Panc1 (cell line): ENCODE results near the gene UQCRC2. TPM values are rescaled to one million over a fixed set of nuclear protein-coding genes. Genes with fewer than 3 reads are reported as not detected.
"Not testable (repeated sequence)": the region's sequence is repeated elsewhere in the genome, so short reads cannot be mapped to it uniquely, and the experiment has no call there.

ENCODE experiments used
- ATAC-seq: fragments of 200-7000 bp; cut with Tn5 transposase; 2 replicates; pipeline ENCODE4 v1.9.1; 2020; ENCODE audit warnings: mild to moderate bottlenecking, moderate library complexity
- Bru-seq: library from RNA; stranded (reverse); fragments of 400-500 nt; gene quantifications from one replicate; lab custom pipeline; 2021; lab: Mats Ljungman, UMichigan
- BruChase-seq, 2 experiments: library from RNA; stranded (reverse); fragments of 400-500 nt; gene quantifications; one replicate each; lab custom pipeline; 2021; lab: Mats Ljungman, UMichigan
- BruUV-seq: library from RNA; stranded (reverse); fragments of 400-500 nt; replicated peaks from 2 replicates; lab custom pipeline; 2021; lab: Mats Ljungman, UMichigan
- CTCF ChIA-PET: fragments of 300-600 bp; sonication (Branson Sonifier 250); formaldehyde crosslinking; loops from one replicate; lab custom pipeline; 2022; ENCODE audit warnings: antibody characterized with exemption; lab: Charles Lee
- POLR2A ChIA-PET: fragments of 300-600 bp; sonication (Branson Sonifier 250); formaldehyde crosslinking; loops from one replicate; lab custom pipeline; 2022; ENCODE audit warnings: antibody characterized with exemption; lab: Charles Lee
- DNase-seq: peaks from one replicate; pipeline ENCODE4 v3.0.0-alpha.2; 2010; ENCODE audit warnings: low read depth, low spot score
- H3K27ac ChIP-seq: 2 replicates; pipeline ENCODE4 v1.5.1; 2011; ENCODE audit warnings: mild to moderate bottlenecking, low read length, inconsistent platforms
- H3K27me3 ChIP-seq: fragments of 200-500 bp; sonication (Bioruptor generic); 2 replicates; pipeline ENCODE4 v1.6.0; 2014; ENCODE audit warnings: low read length, inconsistent platforms; ENCODE audit not compliant: control insufficient read depth, insufficient read depth
- H3K36me3 ChIP-seq: fragments of 200-500 bp; sonication (Bioruptor generic); 2 replicates; pipeline ENCODE4 v1.5.1; 2014; ENCODE audit warnings: inconsistent platforms, mild to moderate bottlenecking, low read length, moderate library complexity; ENCODE audit not compliant: control insufficient read depth, insufficient read depth
- H3K4me1 ChIP-seq: 2 replicates; pipeline ENCODE4 v1.5.1; 2011; ENCODE audit warnings: inconsistent platforms, mild to moderate bottlenecking, low read length, moderate library complexity; ENCODE audit not compliant: control insufficient read depth, insufficient read depth
- H3K4me3 ChIP-seq, 2 experiments: 2 replicates each; pipeline ENCODE4 v1.5.1; 2011 to 2012; ENCODE audit warnings: low read depth in 2 of 2, low read length in 2 of 2, mild to moderate bottlenecking in 2 of 2, inconsistent platforms in 1 of 2, moderate library complexity in 1 of 2
- H3K9me3 ChIP-seq: fragments of 200-500 bp; sonication (Bioruptor generic); 2 replicates; pipeline ENCODE4 v1.5.1; 2014; ENCODE audit warnings: low read depth, mild to moderate bottlenecking, inconsistent platforms, low read length, moderate library complexity; ENCODE audit not compliant: control insufficient read depth, insufficient read depth
- POLR2AphosphoS5 ChIP-seq: IDR thresholded peaks from 2 replicates; pipeline ENCODE4 v1.6.1; 2012; ENCODE audit warnings: mild to moderate bottlenecking, low read depth, low read length, moderate library complexity
- REST ChIP-seq, 2 experiments: IDR thresholded peaks; 2 replicates each; pipeline ENCODE4 v1.6.1; 2011 to 2012; ENCODE audit warnings: low read depth in 2 of 2, control low read depth in 1 of 2, low read length in 1 of 2, mild to moderate bottlenecking in 1 of 2, moderate library complexity in 1 of 2; ENCODE audit not compliant: insufficient read depth in 1 of 2
- SIN3A ChIP-seq: IDR thresholded peaks from 2 replicates; pipeline ENCODE4 v1.6.1; 2012; ENCODE audit warnings: low read depth, mild to moderate bottlenecking, low read length, moderate library complexity, borderline replicate concordance; ENCODE audit not compliant: insufficient read depth
- TCF7L2 ChIP-seq: IDR thresholded peaks from 2 replicates; pipeline ENCODE4 v1.6.1; 2011; ENCODE audit warnings: mild to moderate bottlenecking, low read depth, low read length, inconsistent platforms
- in situ Hi-C: cut with HindIII; loops from 2 replicates; pipeline ENCODE4 v1.10.0; 2016; ENCODE audit warnings: low sequenced_read_pairs, low pct_unique_long_range_greater_than_20kb
- intact Hi-C: fragments of 100-400 bp; cut with micrococcal nuclease; formaldehyde crosslinking; loops from one replicate; pipeline ENCODE4 v1.10.0; 2022; ENCODE audit not compliant: unreplicated experiment
- long read RNA-seq: library from polyadenylated mRNA; unstranded; transcript quantifications from one replicate; pipeline ENCODE4 v2.0.0, GENCODE V29; 2021; ENCODE audit not compliant: unreplicated experiment
- polyA plus RNA-seq: library from polyadenylated mRNA; unstranded; fragments of >200 nt; gene quantifications from one replicate; pipeline ENCODE4 v1.2.1, GENCODE V29; 2012; ENCODE audit warnings: missing spikeins; ENCODE audit not compliant: insufficient read length
- total RNA-seq: library from RNA; stranded (reverse); gene quantifications from one replicate; pipeline ENCODE4 v1.2.1, GENCODE V29; 2021; ENCODE audit not compliant: unreplicated experiment
- TF ChIP-seq, protein P1 (sequence below): fragments of 450-650 bp; IDR thresholded peaks from 2 replicates; pipeline ENCODE4 v1.5.1; 2017; ENCODE audit warnings: mild to moderate bottlenecking

UQCRC2 gene
- 248 TPM for total RNA-seq
- 155 TPM for polyA plus RNA-seq
- Bru-seq, nascent RNA: percentile 92 among the genes with signal in this experiment
- percentile 92 among the genes with signal in this experiment for BruChase-seq, experiment 1, labeled RNA remaining after a 2-hour chase
- percentile 92 among the genes with signal in this experiment for BruChase-seq, experiment 2, labeled RNA remaining after a 6-hour chase
- long read RNA-seq, transcript UQCRC2-201 (14 exons, 2,615 nt): major isoform, 252 of 316 reads
- long read RNA-seq, partial matches to known transcripts: 48 of 316 reads
- long read RNA-seq, other reads (novel, unspliced or antisense): 13 of 316 reads

DNA sequence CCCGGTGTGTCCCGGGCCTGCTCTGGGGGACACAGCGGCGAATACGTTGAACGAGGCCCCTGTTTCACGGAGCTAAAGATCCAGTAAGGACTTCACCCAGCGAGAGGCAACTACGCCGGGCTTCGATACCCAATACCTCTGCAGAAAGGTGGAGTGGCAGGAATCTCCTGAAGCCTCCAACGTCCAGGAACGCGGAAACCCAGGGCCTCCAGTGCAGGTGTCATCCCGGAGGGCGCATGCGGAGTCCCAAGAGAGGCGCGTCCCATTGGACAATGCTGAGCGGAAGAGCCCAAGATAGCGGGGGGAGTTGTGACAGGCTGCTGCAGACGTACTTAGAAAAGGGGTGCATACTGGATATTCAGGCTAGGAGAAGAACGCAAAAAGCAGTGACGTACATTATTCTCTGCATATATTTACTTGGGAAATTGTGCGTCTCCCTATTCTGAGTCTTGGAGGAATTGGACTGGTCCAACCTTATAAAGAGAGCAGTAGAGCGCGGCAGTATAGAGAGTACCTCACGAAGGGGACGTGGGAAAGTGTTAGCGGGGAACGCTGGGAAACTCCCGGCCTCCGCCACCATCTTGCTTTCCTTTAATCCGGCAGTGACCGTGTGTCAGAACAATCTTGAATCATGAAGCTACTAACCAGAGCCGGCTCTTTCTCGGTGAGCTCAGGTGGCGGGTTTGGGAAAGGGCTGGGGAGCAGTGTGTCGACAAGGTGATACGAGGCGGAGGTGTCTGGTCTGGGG is at the start of gene UQCRC2:
UQCRC2 (plus strand) TSS at position 569 of the 748 bp plus-strand sequence; CDS start at position 632, 63 bp downstream.
- CTCF ChIA-PET: no interaction called here
- DNase-seq (peak; percentile 89), ATAC-seq (peak; percentile 97)
- BruUV-seq: no TSS peak
- Histone ChIP-seq H3K9me3 (no peaks in the 10 kb centered on the region), H3K4me3 (peak within 1 kb of the TSS; percentile 74 to 94), H3K27ac (peak within 1 kb of the TSS; percentile 100), H3K27me3 (no peaks in the 10 kb centered on the region), H3K4me1 (peaks cover 15% of the 10 kb centered on the region), H3K36me3 (peaks cover 17% of the 10 kb centered on the region)
- TF ChIP-seq SIN3A (peak; percentile 36), TCF7L2 (peak; percentile 71), REST (IDR thresholded peaks at IDR 0.05; ENCODE audit: insufficient read depth in 1 of 2, low read depth in 2 of 2, low read length in 1 of 2) (no peak; a peak in 1 of 4 replicates), POLR2AphosphoS5 (peak; percentile 92)
- TF ChIP-seq, protein P1, sequence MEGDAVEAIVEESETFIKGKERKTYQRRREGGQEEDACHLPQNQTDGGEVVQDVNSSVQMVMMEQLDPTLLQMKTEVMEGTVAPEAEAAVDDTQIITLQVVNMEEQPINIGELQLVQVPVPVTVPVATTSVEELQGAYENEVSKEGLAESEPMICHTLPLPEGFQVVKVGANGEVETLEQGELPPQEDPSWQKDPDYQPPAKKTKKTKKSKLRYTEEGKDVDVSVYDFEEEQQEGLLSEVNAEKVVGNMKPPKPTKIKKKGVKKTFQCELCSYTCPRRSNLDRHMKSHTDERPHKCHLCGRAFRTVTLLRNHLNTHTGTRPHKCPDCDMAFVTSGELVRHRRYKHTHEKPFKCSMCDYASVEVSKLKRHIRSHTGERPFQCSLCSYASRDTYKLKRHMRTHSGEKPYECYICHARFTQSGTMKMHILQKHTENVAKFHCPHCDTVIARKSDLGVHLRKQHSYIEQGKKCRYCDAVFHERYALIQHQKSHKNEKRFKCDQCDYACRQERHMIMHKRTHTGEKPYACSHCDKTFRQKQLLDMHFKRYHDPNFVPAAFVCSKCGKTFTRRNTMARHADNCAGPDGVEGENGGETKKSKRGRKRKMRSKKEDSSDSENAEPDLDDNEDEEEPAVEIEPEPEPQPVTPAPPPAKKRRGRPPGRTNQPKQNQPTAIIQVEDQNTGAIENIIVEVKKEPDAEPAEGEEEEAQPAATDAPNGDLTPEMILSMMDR: no peak
- POLR2A ChIA-PET: interaction anchor here (0.6 to 0.9 kb wide), 4 partner anchors 45 to 399 kb away, joined by 3 to 7 read pairs (median 4); no protein-coding TSS in a partner anchor
- in situ Hi-C loops: no loop called here
- intact Hi-C loops: no loop called here

- BruUV-seq, H3K4me3 ChIP-seq, CTCF ChIA-PET, H3K36me3 ChIP-seq, H3K27me3 ChIP-seq, ATAC-seq, H3K9me3 ChIP-seq, H3K4me1 ChIP-seq, POLR2A ChIA-PET, DNase-seq, H3K27ac ChIP-seq, in situ Hi-C loops, intact Hi-C loops: not testable (repeated sequence)
Observed at GRCh38 chr16:21932650-21933049, 20.5 kb upstream of the UQCRC2 start.

- H3K27ac ChIP-seq, H3K27me3 ChIP-seq, intact Hi-C loops, CTCF ChIA-PET, H3K4me1 ChIP-seq, POLR2A ChIA-PET, H3K36me3 ChIP-seq, BruUV-seq, in situ Hi-C loops, ATAC-seq, DNase-seq, H3K9me3 ChIP-seq, H3K4me3 ChIP-seq: not testable (repeated sequence)
Observed at GRCh38 chr16:21933316-21933715, 19.8 kb upstream of the UQCRC2 start.

DNA sequence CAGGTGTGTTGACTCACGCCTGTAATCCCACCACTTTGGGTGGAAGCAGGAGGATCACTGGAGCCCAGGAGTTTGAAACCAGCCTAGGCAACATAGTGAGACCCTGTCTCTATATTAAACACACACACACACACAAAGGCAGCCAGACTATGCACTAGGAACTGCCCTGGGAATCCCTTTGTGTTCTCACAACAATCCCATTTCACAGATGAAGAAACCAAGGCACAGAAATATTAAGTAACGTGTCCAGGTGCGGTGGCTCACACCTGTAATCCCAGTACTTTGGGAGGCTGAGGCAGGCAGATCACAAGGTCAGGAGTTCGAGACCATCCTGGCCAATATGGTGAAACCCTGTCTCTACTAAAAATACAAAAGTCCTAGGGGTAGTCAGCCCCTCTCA is 19.4 kb upstream of the UQCRC2 start:
- CTCF ChIA-PET, BruUV-seq, H3K36me3 ChIP-seq, H3K27ac ChIP-seq, H3K4me3 ChIP-seq, in situ Hi-C loops, H3K9me3 ChIP-seq, H3K27me3 ChIP-seq, H3K4me1 ChIP-seq, ATAC-seq, intact Hi-C loops, DNase-seq: not testable (repeated sequence)
- POLR2A ChIA-PET: interaction anchor here (0.6 kb wide), 1 partner anchor 199 kb away, joined by 4 read pairs; no protein-coding TSS in a partner anchor
